Thyroid gland (tissue), 4 donors: ENCODE data around the gene NID2. TPM values are rescaled to one million over a fixed set of nuclear protein-coding genes. Genes with fewer than 3 reads are reported as not detected.
A peak's percentile ranks its signal among the peaks of the same experiment; 100 is the strongest.

ENCODE experiments used
- DNase-seq, 2 donors: peaks; one replicate each; pipeline ENCODE4 v3.0.0-alpha.2; 2019
- H3K27ac ChIP-seq, 3 donors: fragments of 200-600 bp; sonication (generic); 1 replicate in 2 of 3; 2 replicates in 1 of 3; pipeline ENCODE4 v1.5.1; 2016 to 2019; ENCODE audit warnings: mild to moderate bottlenecking in 1 of 3, moderate library complexity in 1 of 3
- H3K27me3 ChIP-seq: fragments of 200-600 bp; sonication (generic); one replicate; pipeline ENCODE4 v1.5.1; 2019
- H3K36me3 ChIP-seq, 2 donors: fragments of 200-600 bp; sonication (generic); one replicate each; pipeline ENCODE4 v1.5.1; 2016 to 2019
- H3K4me1 ChIP-seq, 2 donors: fragments of 200-600 bp; sonication (generic); one replicate each; pipeline ENCODE4 v1.5.1; 2017 to 2019
- H3K4me3 ChIP-seq, 3 donors: fragments of 200-600 bp; sonication (generic); replicated peaks in 1 of 3; 1 replicate in 2 of 3; 2 replicates in 1 of 3; pipeline ENCODE4 v1.5.1; 2016; ENCODE audit warnings: mild to moderate bottlenecking in 1 of 3
- H3K9me3 ChIP-seq: fragments of 200-600 bp; sonication (generic); one replicate; pipeline ENCODE4 v1.5.1; 2017
- POLR2A ChIP-seq, 2 donors: fragments of 450-650 bp; IDR thresholded peaks; one replicate each; pipeline ENCODE4 v1.6.1; 2017; ENCODE audit warnings: antibody characterized with exemption in 2 of 2, mild to moderate bottlenecking in 2 of 2, moderate library complexity in 1 of 2
- WGBS, 2 donors: methylation state at CpG; one replicate each; pipeline ENCODE4 v1.1.5; 2017; 5-methylcytosine and 5-hydroxymethylcytosine counted together
- intact Hi-C: fragments of 100-400 bp; cut with DNase I; formaldehyde crosslinking; loops from one replicate; pipeline ENCODE4 v1.15.1; 2023
- total RNA-seq, 4 donors: library from RNA; depleted of rRNA; stranded (reverse); fragments of >200 nt; gene quantifications; one replicate each; pipeline ENCODE4 v1.2.3, GENCODE V29; 2016
- TF ChIP-seq, protein P1 (sequence below), 6 experiments: fragments of 200-600 bp in 3 of 6; fragments of 450-650 bp in 3 of 6; sonication (generic) in 3 of 6; IDR thresholded peaks; one replicate each; pipeline ENCODE4 v1.5.1; 2016 to 2019; ENCODE audit warnings: antibody characterized with exemption in 6 of 6, mild to moderate bottlenecking in 2 of 6, inconsistent platforms in 1 of 6, moderate library complexity in 1 of 6

NID2 gene
- total RNA-seq, 4 donors from 2014 or later, result 115 to 207 (median 130) TPM

DNA sequence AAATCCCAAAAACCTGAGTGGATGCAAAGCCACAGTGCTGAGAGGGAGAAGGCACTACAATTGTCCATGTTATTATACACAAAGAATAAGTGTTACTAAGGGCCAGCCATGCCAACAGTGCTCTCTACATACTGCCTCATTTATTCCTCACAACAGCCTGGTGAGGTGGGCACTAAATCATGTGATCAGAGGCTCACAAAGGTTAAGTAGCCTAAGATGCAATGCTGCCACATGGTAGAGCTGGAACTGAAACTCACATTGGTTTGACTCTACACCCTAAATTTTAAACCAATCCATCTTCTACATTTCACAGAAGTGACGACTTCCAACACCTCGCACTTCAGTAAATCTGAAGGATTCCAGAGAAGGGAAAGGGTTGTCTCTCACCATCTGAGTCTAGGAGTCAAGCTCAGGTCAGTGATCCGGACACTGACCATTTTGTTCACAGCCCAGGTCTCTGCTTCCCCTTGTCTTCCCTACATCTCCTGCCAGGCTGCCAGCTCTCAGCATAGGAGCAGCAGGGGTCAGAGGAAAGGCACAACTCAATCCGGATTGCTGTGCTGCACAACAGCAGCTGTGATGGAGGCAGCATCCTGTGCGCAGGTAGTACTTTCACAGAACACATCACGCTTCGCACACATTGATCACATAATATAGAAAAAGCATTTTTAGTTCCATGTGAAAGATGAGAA is 29.6 kb downstream of the NID2 start:
- peaks cover 25 to 56% of the 10 kb centered on the region in 2 donors for H3K36me3 ChIP-seq
- TF ChIP-seq, protein P1, sequence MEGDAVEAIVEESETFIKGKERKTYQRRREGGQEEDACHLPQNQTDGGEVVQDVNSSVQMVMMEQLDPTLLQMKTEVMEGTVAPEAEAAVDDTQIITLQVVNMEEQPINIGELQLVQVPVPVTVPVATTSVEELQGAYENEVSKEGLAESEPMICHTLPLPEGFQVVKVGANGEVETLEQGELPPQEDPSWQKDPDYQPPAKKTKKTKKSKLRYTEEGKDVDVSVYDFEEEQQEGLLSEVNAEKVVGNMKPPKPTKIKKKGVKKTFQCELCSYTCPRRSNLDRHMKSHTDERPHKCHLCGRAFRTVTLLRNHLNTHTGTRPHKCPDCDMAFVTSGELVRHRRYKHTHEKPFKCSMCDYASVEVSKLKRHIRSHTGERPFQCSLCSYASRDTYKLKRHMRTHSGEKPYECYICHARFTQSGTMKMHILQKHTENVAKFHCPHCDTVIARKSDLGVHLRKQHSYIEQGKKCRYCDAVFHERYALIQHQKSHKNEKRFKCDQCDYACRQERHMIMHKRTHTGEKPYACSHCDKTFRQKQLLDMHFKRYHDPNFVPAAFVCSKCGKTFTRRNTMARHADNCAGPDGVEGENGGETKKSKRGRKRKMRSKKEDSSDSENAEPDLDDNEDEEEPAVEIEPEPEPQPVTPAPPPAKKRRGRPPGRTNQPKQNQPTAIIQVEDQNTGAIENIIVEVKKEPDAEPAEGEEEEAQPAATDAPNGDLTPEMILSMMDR (IDR thresholded peaks at IDR 0.05), result no peak
- TF ChIP-seq POLR2A (IDR thresholded peaks at IDR 0.05), result no peak
- no peak overlapping the region for H3K4me3 ChIP-seq
- H3K9me3 ChIP-seq, result no peaks in the 10 kb centered on the region
- WGBS, 2 donors, result 81 to 83% methylated on average over 7 of the region's 7 CpGs
- DNase-seq, result no peak
- intact Hi-C loops, result no loop called here
- peaks cover 7 to 19% of the 10 kb centered on the region in 2 donors for H3K4me1 ChIP-seq
- no peak overlapping the region for H3K27ac ChIP-seq
- no peaks in the 10 kb centered on the region for H3K27me3 ChIP-seq

DNA sequence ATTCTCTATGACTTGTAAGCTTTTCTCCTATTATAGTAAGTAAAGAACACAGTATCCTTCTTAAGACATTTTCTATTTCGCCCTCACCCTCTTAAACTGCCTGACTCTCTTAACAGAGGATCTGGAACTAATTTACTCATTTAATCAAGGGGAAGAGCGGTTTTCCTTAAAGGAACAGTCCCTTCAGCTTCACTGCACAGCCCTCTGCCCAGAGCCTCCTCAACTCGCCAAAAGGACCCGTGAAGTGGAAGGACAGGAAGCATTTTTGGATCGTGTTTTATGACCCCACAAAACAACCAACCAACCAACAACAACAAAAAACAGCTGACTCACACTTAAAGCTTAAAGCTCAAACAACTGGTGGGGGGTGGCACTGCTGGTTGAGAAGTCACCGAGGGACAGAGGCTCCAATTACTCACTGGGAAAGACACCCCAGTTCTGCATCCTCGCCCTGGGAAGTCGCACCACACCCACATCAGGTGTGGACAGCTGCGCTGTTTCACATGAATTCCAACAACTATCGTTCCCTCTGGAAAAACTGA is 35.7 kb downstream of the NID2 start:
- H3K36me3 ChIP-seq, result peaks cover 19 to 29% of the 10 kb centered on the region in 2 donors
- WGBS, 2 donors, result 40 to 44% methylated on average over 10 of the region's 10 CpGs
- TF ChIP-seq, protein P1 (IDR thresholded peaks at IDR 0.05), result no peak
- TF ChIP-seq POLR2A (IDR thresholded peaks at IDR 0.05), result peak in 1 of 2 donors; percentile 16
- intact Hi-C loops, result no loop called here
- H3K27me3 ChIP-seq, result no peaks in the 10 kb centered on the region
- no peaks in the 10 kb centered on the region for H3K9me3 ChIP-seq
- H3K4me1 ChIP-seq, result peaks cover 26% of the 10 kb centered on the region in 2 donors
- peak in 1 of 2 donors; percentile 37 for DNase-seq
- no peak overlapping the region for H3K4me3 ChIP-seq
- H3K27ac ChIP-seq, result peak overlapping the region; percentile 52 to 68 (median 57)

DNA sequence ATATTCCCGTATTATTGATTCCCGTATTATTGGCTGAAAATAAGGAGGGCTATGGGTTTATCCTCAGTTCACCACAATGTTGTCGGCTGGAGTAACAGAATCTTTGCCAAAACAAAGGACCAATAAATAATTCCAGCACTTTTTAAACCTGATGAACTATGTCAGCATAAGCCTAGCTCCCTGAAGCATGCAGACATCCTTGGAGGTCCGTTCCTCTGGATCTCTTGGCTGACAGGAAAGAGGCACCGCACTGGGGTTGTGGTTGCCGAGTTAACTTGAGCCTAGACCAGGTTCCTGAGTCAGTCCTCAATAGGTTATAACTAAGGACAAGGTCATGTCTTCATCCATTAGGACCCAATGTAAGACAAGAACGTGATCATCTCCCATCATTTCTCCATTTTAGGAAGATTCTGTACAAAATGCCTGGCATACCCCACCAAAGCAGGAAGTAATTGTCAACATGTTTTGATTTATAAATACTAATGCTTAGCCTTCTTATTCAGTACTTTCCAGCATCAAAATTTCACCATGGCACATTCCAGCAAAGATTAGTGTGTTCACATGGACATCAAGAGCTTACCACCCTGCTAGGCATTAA is 36.6 kb downstream of the NID2 start:
- Histone ChIP-seq H3K27ac (peak overlapping the region; percentile 52 to 68 (median 57)), H3K36me3 (peaks cover 13 to 27% of the 10 kb centered on the region in 2 donors), H3K27me3 (no peaks in the 10 kb centered on the region), H3K9me3 (no peaks in the 10 kb centered on the region), H3K4me1 (peaks cover 26% of the 10 kb centered on the region in 2 donors), H3K4me3 (no peak overlapping the region)
- TF ChIP-seq POLR2A (IDR thresholded peaks at IDR 0.05), result no peak
- TF ChIP-seq, protein P1 (IDR thresholded peaks at IDR 0.05), result no peak
- 65 to 70% methylated on average over 7 of the region's 7 CpGs for WGBS, 2 donors
- DNase-seq, result no peak
- intact Hi-C loops, result no loop called here

DNA sequence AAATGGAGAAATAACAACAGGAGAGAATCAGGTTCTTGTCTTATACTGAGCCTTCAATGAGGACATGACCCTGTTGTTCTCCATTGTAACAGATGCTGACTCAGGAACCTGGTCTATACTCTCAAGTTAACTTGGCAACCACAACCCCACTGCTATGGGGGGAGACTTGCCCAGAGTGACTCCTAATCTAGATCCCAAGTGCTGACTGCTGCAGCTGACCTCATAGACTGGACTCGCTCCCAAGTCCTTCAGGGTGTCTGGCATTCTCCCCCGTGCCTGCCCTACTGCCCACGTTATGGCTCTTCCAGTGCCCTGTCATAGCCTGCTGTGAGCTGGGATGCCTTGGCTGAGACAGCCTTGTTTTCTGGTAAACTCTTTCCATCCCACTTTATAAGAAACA is 37.1 kb downstream of the NID2 start:
- peaks cover 12 to 28% of the 10 kb centered on the region in 2 donors for H3K36me3 ChIP-seq
- no peaks in the 10 kb centered on the region for H3K9me3 ChIP-seq
- no peak overlapping the region for H3K4me3 ChIP-seq
- H3K27me3 ChIP-seq, result no peaks in the 10 kb centered on the region
- H3K27ac ChIP-seq, result peak overlapping the region in 2 of 3 donors; percentile 57 to 68
- WGBS, 2 donors, result 64 to 67% methylated on average over 3 of the region's 3 CpGs
- peaks cover 26% of the 10 kb centered on the region in 2 donors for H3K4me1 ChIP-seq
- intact Hi-C loops, result no loop called here
- peak; percentile 60 to 65 for DNase-seq
- no peak for TF ChIP-seq POLR2A (IDR thresholded peaks at IDR 0.05)
- TF ChIP-seq, protein P1 (IDR thresholded peaks at IDR 0.05), result no peak

DNA sequence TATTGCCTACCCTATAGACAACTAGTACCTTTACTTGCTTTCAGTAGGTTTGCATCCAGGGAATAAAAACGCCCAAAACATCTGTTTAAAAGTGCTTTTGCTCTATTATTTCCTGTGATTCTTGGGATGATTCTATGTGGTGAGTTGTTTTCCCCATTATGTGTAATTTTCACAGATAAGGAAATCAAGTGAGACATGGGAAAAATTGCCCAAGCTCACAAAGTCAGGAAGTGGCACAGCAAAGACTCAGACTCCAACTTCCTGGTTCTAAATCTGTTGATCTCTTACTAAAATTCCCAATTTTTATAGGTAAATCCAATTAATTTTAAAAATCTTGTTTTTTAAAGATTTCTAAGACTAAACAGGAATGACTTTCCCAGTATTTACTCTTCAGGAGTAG is 39.0 kb downstream of the NID2 start:
- WGBS, 2 donors, result 74 to 80% methylated on average over 1 of the region's 1 CpG

More for the DNA sequence above, 39.0 kb downstream of the NID2 start:
- intact Hi-C loops, result no loop called here
- H3K27ac ChIP-seq, result peak overlapping the region in 2 of 3 donors; percentile 21 to 29
- H3K4me1 ChIP-seq, result peaks cover 26 to 28% of the 10 kb centered on the region in 2 donors
- no peak for TF ChIP-seq POLR2A (IDR thresholded peaks at IDR 0.05)
- TF ChIP-seq, protein P1 (IDR thresholded peaks at IDR 0.05), result no peak
- H3K4me3 ChIP-seq, result no peak overlapping the region
- no peaks in the 10 kb centered on the region for H3K9me3 ChIP-seq
- no peak for DNase-seq
- no peaks in the 10 kb centered on the region for H3K27me3 ChIP-seq
- H3K36me3 ChIP-seq, result peaks cover 15 to 26% of the 10 kb centered on the region in 2 donors
